ENCODE measurements around the gene PLCL2.

PLCL2 gene

DNA sequence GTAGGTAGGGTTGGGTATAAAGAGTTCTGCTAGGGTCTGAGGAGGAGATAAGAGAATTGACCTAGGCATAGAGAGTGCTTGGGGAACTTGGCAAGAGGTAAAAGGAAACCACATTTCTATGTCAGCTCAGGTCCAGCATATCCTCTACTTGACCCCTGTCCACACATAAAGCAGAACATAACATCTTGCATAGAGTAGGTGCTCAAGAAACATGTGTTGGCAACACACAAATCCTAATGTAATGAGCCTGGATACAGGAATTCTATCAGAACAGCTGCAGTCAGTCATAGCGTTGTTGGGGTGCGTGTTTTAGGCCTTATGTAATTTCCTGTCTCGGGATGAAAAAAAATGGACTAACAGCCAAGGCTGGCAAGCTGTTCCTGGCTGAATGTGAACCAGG is 35.0 kb upstream of the PLCL2 start:
- TF ChIP-seq, protein P1, sequence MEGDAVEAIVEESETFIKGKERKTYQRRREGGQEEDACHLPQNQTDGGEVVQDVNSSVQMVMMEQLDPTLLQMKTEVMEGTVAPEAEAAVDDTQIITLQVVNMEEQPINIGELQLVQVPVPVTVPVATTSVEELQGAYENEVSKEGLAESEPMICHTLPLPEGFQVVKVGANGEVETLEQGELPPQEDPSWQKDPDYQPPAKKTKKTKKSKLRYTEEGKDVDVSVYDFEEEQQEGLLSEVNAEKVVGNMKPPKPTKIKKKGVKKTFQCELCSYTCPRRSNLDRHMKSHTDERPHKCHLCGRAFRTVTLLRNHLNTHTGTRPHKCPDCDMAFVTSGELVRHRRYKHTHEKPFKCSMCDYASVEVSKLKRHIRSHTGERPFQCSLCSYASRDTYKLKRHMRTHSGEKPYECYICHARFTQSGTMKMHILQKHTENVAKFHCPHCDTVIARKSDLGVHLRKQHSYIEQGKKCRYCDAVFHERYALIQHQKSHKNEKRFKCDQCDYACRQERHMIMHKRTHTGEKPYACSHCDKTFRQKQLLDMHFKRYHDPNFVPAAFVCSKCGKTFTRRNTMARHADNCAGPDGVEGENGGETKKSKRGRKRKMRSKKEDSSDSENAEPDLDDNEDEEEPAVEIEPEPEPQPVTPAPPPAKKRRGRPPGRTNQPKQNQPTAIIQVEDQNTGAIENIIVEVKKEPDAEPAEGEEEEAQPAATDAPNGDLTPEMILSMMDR (IDR thresholded peaks at IDR 0.05): no peak

DNA sequence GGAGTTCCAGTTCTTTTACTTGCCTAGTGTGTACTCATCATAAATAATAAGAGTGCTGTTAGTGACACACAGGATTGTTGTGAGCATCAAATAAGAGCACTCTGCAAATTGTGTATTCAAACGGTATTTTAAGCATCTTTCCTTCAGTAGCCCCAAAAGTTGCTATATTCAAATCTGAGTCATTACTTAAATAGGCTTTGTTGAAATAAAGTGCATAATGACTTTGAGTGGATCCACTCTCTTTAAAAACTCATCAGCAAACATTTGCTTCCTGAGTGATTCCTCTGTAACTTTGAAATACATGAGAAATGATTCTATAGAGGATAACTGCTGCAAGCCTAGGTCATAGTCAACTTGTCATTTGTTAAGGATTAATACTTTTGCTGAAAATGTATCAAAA is 29.3 kb upstream of the PLCL2 start:
- TF ChIP-seq, protein P1 (IDR thresholded peaks at IDR 0.05): no peak

DNA sequence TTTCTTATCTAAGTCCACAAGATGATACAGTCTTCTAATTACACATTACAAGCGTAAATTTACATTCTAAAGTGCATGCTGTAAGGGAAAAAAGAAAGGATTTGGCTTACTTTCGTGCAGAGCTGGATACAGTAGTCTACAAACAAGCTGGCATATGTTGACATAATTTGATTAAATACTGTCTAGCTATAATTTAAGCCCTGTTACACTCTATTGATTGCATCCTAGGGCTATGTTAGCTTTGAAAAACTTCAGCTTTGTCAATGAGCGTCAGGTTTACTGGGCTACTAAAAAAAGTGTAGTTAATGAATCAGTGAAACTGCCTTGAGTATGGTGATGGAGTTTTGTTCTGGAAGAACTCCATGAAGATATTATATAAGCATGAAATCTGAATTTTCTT is 24.5 kb upstream of the PLCL2 start:
- TF ChIP-seq, protein P1 (IDR thresholded peaks at IDR 0.05): no peak

DNA sequence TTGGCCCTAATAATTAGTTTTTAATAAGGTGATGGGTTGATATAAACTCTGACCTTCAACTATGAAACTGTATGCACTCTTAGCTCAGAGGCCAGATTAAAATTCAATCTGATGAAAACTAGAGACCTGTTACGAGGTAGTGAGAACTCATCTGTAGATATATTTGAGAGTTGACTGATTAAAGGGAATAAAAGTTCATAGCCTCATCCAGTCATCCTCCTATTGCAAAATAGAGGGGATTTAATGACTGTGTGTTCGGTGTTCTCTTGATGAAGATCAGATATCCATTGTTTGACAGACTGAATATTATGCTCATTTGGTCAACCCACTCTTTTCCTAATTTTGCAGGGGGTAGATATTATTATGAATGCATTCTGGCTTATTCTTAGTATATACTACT is 23.3 kb upstream of the PLCL2 start:
- TF ChIP-seq, protein P1 (IDR thresholded peaks at IDR 0.05): no peak

DNA sequence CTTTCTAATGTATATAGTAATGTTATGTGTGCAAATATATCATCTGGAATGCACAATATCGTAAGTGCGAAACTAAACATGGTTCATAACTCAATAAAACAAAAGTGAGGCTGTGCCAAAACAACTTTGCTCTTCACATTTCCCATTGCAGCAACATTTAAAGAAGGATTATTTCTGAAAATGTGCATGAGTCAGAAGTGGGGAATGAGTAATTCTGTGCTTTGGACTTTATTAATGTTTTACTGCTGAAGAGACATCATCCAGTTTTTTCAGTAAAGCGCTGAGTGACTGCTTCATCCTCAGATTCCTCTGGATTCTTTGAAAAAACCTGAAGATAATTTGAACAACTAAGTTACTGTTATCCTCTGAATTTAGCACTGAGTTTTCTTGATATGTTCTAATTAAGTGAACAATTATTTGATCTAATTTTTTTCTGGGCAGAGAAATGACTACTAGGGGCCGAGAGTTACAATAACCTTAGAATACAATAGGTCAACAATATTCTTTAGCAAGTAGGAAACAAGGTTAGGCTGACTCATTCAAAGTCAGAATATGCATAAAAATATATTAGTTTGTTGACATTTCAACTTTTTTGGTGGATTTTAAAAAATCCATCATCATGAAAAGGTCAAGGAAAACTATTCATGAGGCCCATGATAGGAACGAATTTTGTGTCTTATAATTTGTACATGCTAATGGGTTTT is 20.0 kb upstream of the PLCL2 start:
- TF ChIP-seq, protein P1 (IDR thresholded peaks at IDR 0.05): no peak

DNA sequence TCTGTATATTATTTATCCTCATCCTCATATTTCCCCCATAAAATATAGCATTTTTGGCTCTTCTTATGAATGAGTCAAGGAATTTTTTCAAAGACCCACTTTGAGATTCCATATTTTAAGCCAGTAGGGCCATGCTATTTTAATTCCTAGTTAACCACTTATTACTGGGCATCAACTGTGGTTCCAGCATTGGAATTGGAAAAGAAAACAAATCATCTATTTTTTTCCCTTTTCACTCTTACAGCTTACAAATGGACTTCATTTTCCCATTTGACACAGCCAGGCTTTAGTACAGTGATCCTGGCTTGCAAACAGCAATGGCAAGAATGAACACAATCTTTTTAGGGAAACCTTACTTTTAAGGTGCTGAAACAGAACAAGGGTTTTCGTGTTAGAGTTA is 19.4 kb upstream of the PLCL2 start:
- TF ChIP-seq, protein P1 (IDR thresholded peaks at IDR 0.05): no peak

DNA sequence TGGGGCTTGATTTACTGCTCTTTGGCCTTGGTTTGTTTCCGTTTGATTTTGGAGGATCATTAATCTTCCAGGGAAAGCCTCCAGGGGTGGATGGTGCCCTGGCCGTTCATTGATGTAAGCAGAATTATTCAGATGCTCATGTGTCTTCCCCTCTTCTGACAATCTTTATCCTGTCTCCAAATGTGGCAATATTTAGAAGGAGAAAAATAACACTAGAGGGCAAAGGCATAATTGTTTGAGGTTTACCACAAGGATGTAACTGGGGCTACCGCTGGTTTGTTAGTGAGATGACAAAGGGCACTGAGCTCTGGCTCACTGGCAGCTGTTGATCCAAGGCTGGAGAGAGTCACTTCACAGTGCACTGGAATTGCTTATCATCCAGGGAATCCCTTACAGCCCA is 18.2 kb upstream of the PLCL2 start:
- TF ChIP-seq, protein P1 (IDR thresholded peaks at IDR 0.05): no peak

DNA sequence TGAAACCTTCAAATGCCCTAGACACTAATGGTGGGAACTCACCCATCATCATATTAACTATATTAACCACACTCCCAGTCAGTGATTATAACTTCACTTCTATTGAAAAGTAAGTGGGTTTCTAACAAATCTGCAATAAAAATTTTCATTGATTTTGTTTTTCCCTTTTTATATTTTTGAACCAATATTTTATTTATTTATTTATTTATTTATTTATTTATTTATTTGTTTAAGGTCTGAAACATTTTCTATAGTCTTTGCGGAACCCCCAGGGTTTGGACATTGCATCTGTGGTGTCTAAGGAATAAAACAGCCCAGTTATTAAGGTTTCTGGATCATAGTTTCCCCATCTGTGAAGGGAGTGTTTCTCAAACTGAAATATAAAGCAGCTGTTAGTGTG is 16.2 kb upstream of the PLCL2 start:
- TF ChIP-seq, protein P1 (IDR thresholded peaks at IDR 0.05): no peak
